IMR-90 (cell line): ENCODE data around the gene ZDHHC14. TPM values are rescaled to one million over a fixed set of nuclear protein-coding genes. Genes with fewer than 3 reads are reported as not detected.

Source experiments
- ATAC-seq: fragments of 200-7000 bp; cut with Tn5 transposase; 2 replicates; pipeline ENCODE4 v1.9.1; 2020; ENCODE audit warnings: low read depth, mild to moderate bottlenecking, moderate library complexity
- BruUV-seq: library from RNA; stranded (reverse); fragments of 400-500 nt; replicated peaks from 2 replicates; lab custom pipeline; 2021; lab: Mats Ljungman, UMichigan
- CTCF ChIA-PET: fragments of 300-600 bp; formaldehyde crosslinking; extraction: SDS; loops from one replicate; lab custom pipeline; 2021; ENCODE audit warnings: antibody characterized with exemption; lab: Yijun Ruan, JAX
- POLR2A ChIA-PET: fragments of 300-600 bp; sonication (Branson Sonifier 250); formaldehyde crosslinking; loops from one replicate; lab custom pipeline; 2022; ENCODE audit warnings: antibody characterized with exemption; ENCODE audit not compliant: unreplicated experiment; lab: Charles Lee
- DNase-seq: peaks from one replicate; pipeline ENCODE4 v3.0.0; 2013
- H2AFZ ChIP-seq: replicated peaks from 2 replicates; pipeline ENCODE3; 2013; ENCODE audit warnings: low read length, mild to moderate bottlenecking; ENCODE audit not compliant: poor library complexity
- H2AK5ac ChIP-seq: 2 replicates; pipeline ENCODE4 v1.6.1; 2013; ENCODE audit warnings: low read depth, low read length, inconsistent platforms
- H2AK9ac ChIP-seq: replicated peaks from 2 replicates; pipeline ENCODE3; 2013; ENCODE audit warnings: mild to moderate bottlenecking, low read depth, low read length, moderate library complexity; ENCODE audit not compliant: poor library complexity
- H2BK120ac ChIP-seq: 2 replicates; pipeline ENCODE4 v1.6.1; 2013; ENCODE audit warnings: low read depth, low read length, inconsistent platforms
- H2BK15ac ChIP-seq: 3 replicates; pipeline ENCODE4 v1.6.1; 2013; ENCODE audit warnings: low read depth, low read length, inconsistent platforms
- H2BK20ac ChIP-seq: 2 replicates; pipeline ENCODE4 v1.6.1; 2013; ENCODE audit warnings: low read depth, mild to moderate bottlenecking, inconsistent platforms, low read length, moderate library complexity
- H2BK5ac ChIP-seq: 2 replicates; pipeline ENCODE4 v1.6.1; 2013; ENCODE audit warnings: mild to moderate bottlenecking, low read depth, low read length, inconsistent platforms; ENCODE audit not compliant: poor library complexity, severe bottlenecking
- H3K14ac ChIP-seq: replicated peaks from 2 replicates; pipeline ENCODE4 v1.6.1; 2013; ENCODE audit warnings: low read depth, low read length, inconsistent platforms
- H3K18ac ChIP-seq: 2 replicates; pipeline ENCODE4 v1.6.1; 2013; ENCODE audit warnings: low read depth, low read length, control low read depth
- H3K23ac ChIP-seq: 2 replicates; pipeline ENCODE4 v1.6.1; 2013; ENCODE audit warnings: low read depth, low read length, inconsistent platforms
- H3K27ac ChIP-seq: 2 replicates; pipeline ENCODE4 v1.5.1; 2013; ENCODE audit warnings: mild to moderate bottlenecking, control low read depth, low read length; ENCODE audit not compliant: insufficient read depth
- H3K27me3 ChIP-seq: 2 replicates; pipeline ENCODE4 v1.6.1; 2013; ENCODE audit warnings: low read length; ENCODE audit not compliant: control insufficient read depth, insufficient read depth
- H3K36me3 ChIP-seq: 2 replicates; pipeline ENCODE4 v1.6.1; 2013; ENCODE audit warnings: low read length, mixed read lengths; ENCODE audit not compliant: control insufficient read depth, insufficient read depth
- H3K4ac ChIP-seq: 2 replicates; pipeline ENCODE4 v1.6.1; 2013; ENCODE audit warnings: low read depth, low read length, inconsistent platforms
- H3K4me1 ChIP-seq: 2 replicates; pipeline ENCODE4 v1.6.1; 2013; ENCODE audit warnings: low read length, mixed read lengths; ENCODE audit not compliant: control insufficient read depth, insufficient read depth
- H3K4me2 ChIP-seq: 2 replicates; pipeline ENCODE4 v1.6.1; 2013; ENCODE audit warnings: low read depth, mild to moderate bottlenecking, control low read depth, low read length, moderate library complexity
- H3K4me3 ChIP-seq: 2 replicates; pipeline ENCODE4 v1.5.1; 2013; ENCODE audit warnings: low read depth, mild to moderate bottlenecking, control low read depth, low read length, moderate library complexity; ENCODE audit not compliant: insufficient read depth
- H3K56ac ChIP-seq: 2 replicates; pipeline ENCODE4 v1.6.1; 2013; ENCODE audit warnings: low read length, inconsistent platforms; ENCODE audit not compliant: insufficient read depth; ENCODE audit errors: extremely low read depth
- H3K79me1 ChIP-seq, 2 experiments: 2 replicates each; pipeline ENCODE4 v1.6.1; 2013; ENCODE audit warnings: low read length in 2 of 2, inconsistent platforms in 1 of 2, low read depth in 1 of 2
- H3K9ac ChIP-seq: 2 replicates; pipeline ENCODE4 v1.6.1; 2013; ENCODE audit warnings: low read depth, low read length, control low read depth
- H3K9me1 ChIP-seq: 2 replicates; pipeline ENCODE4 v1.6.1; 2013; ENCODE audit warnings: low read length, inconsistent platforms; ENCODE audit not compliant: insufficient read depth
- H3K9me3 ChIP-seq: 2 replicates; pipeline ENCODE4 v1.6.1; 2013; ENCODE audit warnings: low read length; ENCODE audit not compliant: control insufficient read depth, insufficient read depth
- H4K20me1 ChIP-seq: 2 replicates; pipeline ENCODE4 v1.6.1; 2013; ENCODE audit warnings: low read length, inconsistent platforms; ENCODE audit not compliant: insufficient read depth
- H4K5ac ChIP-seq: 2 replicates; pipeline ENCODE4 v1.6.1; 2013; ENCODE audit warnings: mild to moderate bottlenecking, low read depth, low read length, control low read depth
- H4K8ac ChIP-seq, 2 experiments: 2 replicates each; pipeline ENCODE4 v1.6.1; 2013; ENCODE audit warnings: low read depth in 2 of 2, low read length in 2 of 2, control low read depth in 1 of 2, inconsistent platforms in 1 of 2
- H4K91ac ChIP-seq: 2 replicates; pipeline ENCODE4 v1.6.1; 2013; ENCODE audit warnings: low read depth, low read length, inconsistent platforms; ENCODE audit not compliant: insufficient read depth
- FOS ChIP-seq: fragments of 150-350 bp; IDR thresholded peaks from 2 replicates; pipeline ENCODE4 v1.6.1; 2016; ENCODE audit warnings: low read depth, low read length
- RFX5 ChIP-seq: IDR thresholded peaks from 2 replicates; pipeline ENCODE4 v1.8.0; 2012; ENCODE audit warnings: low read depth, mild to moderate bottlenecking, low read length, moderate library complexity
- WGBS, 2 experiments: methylation state at CpG; one replicate each; pipeline versions ENCODE4 v1.1.5 to v1.1.7; 2013; ENCODE audit warnings: missing lambda C conversion rate in 2 of 2; ENCODE audit not compliant: insufficient read length in 1 of 2; ENCODE audit errors: extremely low coverage in 2 of 2; 5-methylcytosine and 5-hydroxymethylcytosine counted together
- dilution Hi-C: fragments of 300-500 bp; cut with HindIII; formaldehyde crosslinking; loops from one replicate; pipeline ENCODE4 v1.14.3; 2018; ENCODE audit warnings: low sequenced_read_pairs; ENCODE audit not compliant: unreplicated experiment
- in situ Hi-C: fragments of 300-500 bp; cut with MboI; formaldehyde crosslinking; loops from 3 replicates; pipeline ENCODE4 v1.14.3; 2019; ENCODE audit warnings: low sequenced_read_pairs, inconsistent platforms, mixed read lengths
- intact Hi-C: fragments of 100-400 bp; cut with micrococcal nuclease; formaldehyde crosslinking; loops from 2 replicates; pipeline ENCODE4 v1.10.0; 2022
- polyA plus RNA-seq, 3 experiments: library from polyadenylated mRNA; depleted of rRNA; stranded (reverse); fragments of >200 nt; gene quantifications; 2 replicates each; pipeline ENCODE4 v1.2.3, GENCODE V29; 2012; ENCODE audit warnings: low replicate concordance in 1 of 3
- total RNA-seq: library from RNA; depleted of rRNA; stranded (reverse); fragments of >200 nt; gene quantifications from 2 replicates; pipeline ENCODE4 v1.2.3, GENCODE V29; 2012

The ZDHHC14 gene
- total and polyA plus RNA-seq, 2 of the 4 experiments (the other 2 are of a cell fraction), result 0.90 to 2.0 TPM

DNA sequence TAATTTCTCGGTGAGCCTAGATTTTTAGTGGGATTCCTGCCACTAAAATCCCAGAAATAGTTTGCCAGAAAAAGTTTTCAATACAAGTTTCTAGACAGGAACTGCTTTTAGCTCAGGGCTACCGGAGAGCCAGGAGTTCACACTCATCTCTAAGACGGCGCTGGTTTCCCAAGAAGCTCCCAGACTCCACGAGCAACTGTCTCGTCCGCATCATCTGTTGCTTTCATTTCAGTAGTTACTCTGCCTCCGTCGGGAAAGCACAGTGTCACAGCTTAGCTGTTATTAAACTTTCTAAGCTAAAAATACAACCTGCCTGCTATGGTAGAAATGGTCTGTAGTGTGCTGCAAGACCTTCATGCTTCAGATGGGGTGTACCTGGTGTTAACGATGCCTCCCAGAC lies 244.8 kb downstream of the ZDHHC14 start:
- Histone ChIP-seq H4K20me1 (no peaks in the 10 kb centered on the region), H3K56ac (no peak overlapping the region), H3K36me3 (no peaks in the 10 kb centered on the region), H4K5ac (no peak overlapping the region), H3K18ac (no peak overlapping the region), H3K4ac (no peak overlapping the region), H2BK15ac (no peak overlapping the region), H4K8ac (no peak overlapping the region), H3K27me3 (no peaks in the 10 kb centered on the region), H3K23ac (peak overlapping the region; percentile 38; the same call in 1 of the 2 replicates), H2BK120ac (no peak overlapping the region), H3K9ac (no peak overlapping the region), H2AFZ (no peak overlapping the region), H3K9me3 (no peaks in the 10 kb centered on the region), H2AK9ac (no peak overlapping the region), H4K91ac (no peak overlapping the region), H2BK5ac (no peak overlapping the region), H3K27ac (no peak overlapping the region), H3K79me1 (no peaks in the 10 kb centered on the region), H3K4me3 (no peak overlapping the region), H3K9me1 (peaks cover 1% of the 10 kb centered on the region; the same call in 1 of the 2 replicates), H2AK5ac (no peak overlapping the region), H3K4me1 (no peaks in the 10 kb centered on the region), H3K14ac (no peak overlapping the region), H2BK20ac (no peak overlapping the region), H3K4me2 (peak overlapping the region; percentile 66)
- in situ Hi-C loops (no loop called here), intact Hi-C loops (no loop called here), dilution Hi-C loops (no loop called here)
- TF ChIP-seq RFX5 (peak; percentile 74; the same call in 1 of the 2 replicates), FOS (no peak)
- ChIA-PET CTCF (no interaction called here), POLR2A (no interaction called here)
- ATAC-seq (peak; percentile 56), DNase-seq (no peak)
- WGBS, 2 experiments, result 72% methylated on average over 6 of the region's 10 CpGs; no CpG with 5 or more reads in 1 of the 2 experiments
- BruUV-seq, result no TSS peak
